SK-N-MC (cell line): ENCODE measurements around the gene KIAA1958.

Experiments
- EZH2 ChIP-seq: fragments of 200-600 bp; sonication (generic); IDR thresholded peaks from one replicate; pipeline ENCODE4 v1.6.1; 2017; ENCODE audit warnings: antibody characterized with exemption
- FOXP2 ChIP-seq: optimal IDR thresholded peaks from 2 replicates; pipeline ENCODE3; 2011; ENCODE audit warnings: mild to moderate bottlenecking, moderate library complexity; ENCODE audit not compliant: insufficient read depth; ENCODE audit errors: extremely low read length, control extremely low read depth
- POLR2AphosphoS5 ChIP-seq: IDR thresholded peaks from 2 replicates; pipeline ENCODE4 v1.6.1; 2012; ENCODE audit warnings: mild to moderate bottlenecking, low read depth, low read length, borderline replicate concordance

GRCh38 chr9:112489039-112489546, 2.5 kb downstream of the KIAA1958 start:
- no peak for TF ChIP-seq FOXP2
- TF ChIP-seq EZH2: no peak
- TF ChIP-seq POLR2AphosphoS5: no peak
